Measurements from ENCODE around the gene PREPL. TPM values are rescaled to one million over a fixed set of nuclear protein-coding genes. Genes with fewer than 3 reads are reported as not detected.
A peak's percentile ranks its signal among the peaks of the same experiment; 100 is the strongest.
"Not testable (repeated sequence)": the region's sequence is repeated elsewhere in the genome, so short reads cannot be mapped to it uniquely, and the experiment has no call there.

The PREPL gene
- total and polyA plus RNA-seq, 9 of the 15 experiments (the other 6 are each of a cell fraction or from before 2014, with no cell fraction given), result 11.6 to 58.9 (median 27.2) TPM

DNA sequence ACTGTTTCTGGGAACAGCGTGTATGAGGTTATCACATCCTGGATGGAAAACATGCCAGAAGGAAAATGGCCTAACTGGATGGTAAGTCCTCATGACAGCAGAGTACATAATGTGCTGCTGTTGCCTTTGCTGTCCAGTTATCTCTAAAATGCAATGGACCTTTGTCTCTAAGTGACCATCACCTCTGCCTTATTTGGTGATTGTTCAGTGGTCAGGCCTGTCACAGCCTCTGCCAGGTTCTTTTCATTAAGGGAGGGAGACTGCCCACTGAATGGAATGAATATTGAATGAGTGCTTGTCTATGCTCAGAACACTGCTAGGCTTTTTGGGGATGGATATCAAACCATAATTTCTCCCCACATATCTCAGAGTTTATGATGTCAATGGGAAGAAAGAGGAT, 57.0 kb downstream of the PREPL start:
- no peak overlapping the region for H2AFZ ChIP-seq (ENCODE audit: low read depth, low read length)
- no peak overlapping the region for H3K27ac ChIP-seq (ENCODE audit: extremely low read depth, low read depth, low read length)
- no peaks in the 10 kb centered on the region for H3K9me1 ChIP-seq (ENCODE audit: control insufficient read depth, insufficient read depth, low read length)
- no TSS peak for BruUV-seq (replicated peaks)
- peaks cover 8 to 10% of the 10 kb centered on the region in 2 experiments; a peak in 4 of 5 replicates for H3K27me3 ChIP-seq (ENCODE audit: control insufficient read depth in 2 of 2, insufficient read depth in 2 of 2, low read length in 2 of 2)
- no peak overlapping the region for H3K4me3 ChIP-seq
- H3K79me2 ChIP-seq (ENCODE audit: control insufficient read depth, insufficient read depth, low read length), result no peaks in the 10 kb centered on the region
- H3K36me3 ChIP-seq (ENCODE audit: control insufficient read depth, insufficient read depth, low read length), result no peaks in the 10 kb centered on the region
- H4K20me1 ChIP-seq (replicated peaks; ENCODE audit: control insufficient read depth, insufficient read depth, low read length), result no peaks in the 10 kb centered on the region
- no peak overlapping the region for H3K4me2 ChIP-seq (ENCODE audit: insufficient read depth, low read length)
- no peak for DNase-seq (ENCODE audit: extremely low read depth in 1 of 4, low spot score in 3 of 4)
- 62% methylated on average over 1 of the region's 1 CpG for WGBS (ENCODE audit: insufficient coverage, low coverage, missing lambda C conversion rate)
- TF ChIP-seq TEAD1 (CRISPR knock-in tag; IDR thresholded peaks at IDR 0.05) (no peak), EP300 (IDR thresholded peaks at IDR 0.05; ENCODE audit: low read length) (no peak)
- ChIA-PET CTCF (ENCODE audit: low intra/inter-chr PET ratio) (no interaction called here), POLR2A (interaction anchor here (0.5 to 0.6 kb wide), 2 partner anchors 15 to 63 kb away, joined by 3 read pairs; no protein-coding TSS in a partner anchor)
- H3K4me1 ChIP-seq (replicated peaks in 1 of 2; ENCODE audit: control insufficient read depth in 2 of 2, insufficient read depth in 2 of 2, low read length in 2 of 2), result peaks cover 0 to 2% of the 10 kb centered on the region in 2 experiments; a peak in 1 of 5 replicates
- H3K9ac ChIP-seq (ENCODE audit: insufficient read depth in 1 of 2, low read depth in 2 of 2, low read length in 2 of 2), result no peak overlapping the region
- FAIRE-seq, result no peak
- H3K9me3 ChIP-seq (replicated peaks; ENCODE audit: control insufficient read depth, insufficient read depth, low read depth, low read length), result no peaks in the 10 kb centered on the region
- ATAC-seq, result no peak
- in situ Hi-C loops (cut with MboI), result no loop called here
- intact Hi-C loops (cut with micrococcal nuclease), result no loop called here

DNA sequence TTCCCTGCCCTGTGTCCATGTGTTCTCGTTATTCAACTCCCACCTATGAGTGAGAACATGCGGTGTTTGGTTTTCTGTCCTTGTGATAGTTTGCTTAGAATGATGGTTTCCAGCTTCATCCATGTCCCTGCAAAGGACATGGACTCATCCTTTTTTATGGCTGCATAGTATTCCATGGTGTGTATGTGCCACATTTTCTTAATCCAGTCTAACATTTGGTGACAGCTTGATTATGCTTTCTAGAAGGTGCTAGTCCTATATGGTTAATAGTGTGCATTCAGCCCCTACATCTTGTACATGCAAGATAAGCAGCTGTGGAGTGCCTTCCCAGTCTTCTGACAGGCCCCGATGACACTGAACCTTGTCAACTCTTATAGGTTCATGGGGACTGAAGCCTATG, 57.5 kb downstream of the PREPL start:
- H3K9me1 ChIP-seq (ENCODE audit: control insufficient read depth, insufficient read depth, low read length); intact Hi-C loops (cut with micrococcal nuclease); BruUV-seq (replicated peaks); H3K4me1 ChIP-seq (replicated peaks in 1 of 2; ENCODE audit: control insufficient read depth in 2 of 2, insufficient read depth in 2 of 2, low read length in 2 of 2); CTCF ChIA-PET (ENCODE audit: low intra/inter-chr PET ratio); H3K9me3 ChIP-seq (replicated peaks; ENCODE audit: control insufficient read depth, insufficient read depth, low read depth, low read length); H3K79me2 ChIP-seq (ENCODE audit: control insufficient read depth, insufficient read depth, low read length); DNase-seq (ENCODE audit: extremely low read depth in 1 of 4, low spot score in 3 of 4); H2AFZ ChIP-seq (ENCODE audit: low read depth, low read length); FAIRE-seq; H3K36me3 ChIP-seq (ENCODE audit: control insufficient read depth, insufficient read depth, low read length); H3K27ac ChIP-seq (ENCODE audit: extremely low read depth, low read depth, low read length); ATAC-seq; in situ Hi-C loops (cut with MboI); H3K4me3 ChIP-seq; H3K9ac ChIP-seq (ENCODE audit: insufficient read depth in 1 of 2, low read depth in 2 of 2, low read length in 2 of 2); H3K4me2 ChIP-seq (ENCODE audit: insufficient read depth, low read length); H4K20me1 ChIP-seq (replicated peaks; ENCODE audit: control insufficient read depth, insufficient read depth, low read length): not testable (repeated sequence)
- POLR2A ChIA-PET, result interaction anchor here (0.6 kb wide), 1 partner anchor 229 kb away, joined by 3 read pairs; no protein-coding TSS in a partner anchor
- peaks cover 10 to 11% of the 10 kb centered on the region in 2 experiments; a peak in 4 of 5 replicates for H3K27me3 ChIP-seq (ENCODE audit: control insufficient read depth in 2 of 2, insufficient read depth in 2 of 2, low read length in 2 of 2)
- TF ChIP-seq ZNF146 (CRISPR knock-in tag; IDR thresholded peaks at IDR 0.05; ENCODE audit: unreplicated experiment), result peak; percentile 55
- TF ChIP-seq ZFX (CRISPR knock-in tag; IDR thresholded peaks at IDR 0.05), result 0 out of 2 replicates have a peak, but pooled peaks have one; percentile 14
- WGBS (ENCODE audit: insufficient coverage, low coverage, missing lambda C conversion rate), result 7% methylated on average over 3 of the region's 3 CpGs

Measured in K562 (cell line).